Measurements from ENCODE around the gene PLCL1.

PLCL1 gene

GRCh38 chr2:197804049-197804757 is at the start of gene PLCL1:
Gene PLCL1, plus strand, starts transcription at chr2:197804593.
- peak; percentile 42 for DNase-seq (ENCODE audit: low spot score)

- no peak for DNase-seq (ENCODE audit: low spot score)
Measured at GRCh38 chr2:197759013-197759412, 45.4 kb upstream of the PLCL1 start.

GRCh38 chr2:197759625-197760292 is 44.6 kb upstream of the PLCL1 start:
- no peak for DNase-seq (ENCODE audit: low spot score)

- DNase-seq (ENCODE audit: low spot score) = no peak
Measured at GRCh38 chr2:197760293-197760657, 44.1 kb upstream of the PLCL1 start.

- peak; percentile 63 for DNase-seq (ENCODE audit: low spot score)
Measured at GRCh38 chr2:197777823-197778407, 26.5 kb upstream of the PLCL1 start.

- no peak for DNase-seq (ENCODE audit: low spot score)
Measured at GRCh38 chr2:197779261-197779660, 25.1 kb upstream of the PLCL1 start.

GRCh38 chr2:197782126-197782525 is 22.3 kb upstream of the PLCL1 start:
- no peak for DNase-seq (ENCODE audit: low spot score)

- no peak for DNase-seq (ENCODE audit: low spot score)
Measured at GRCh38 chr2:197784956-197785941, 19.1 kb upstream of the PLCL1 start, which contains the start of gene BOLL. Gene BOLL, minus strand, starts transcription at chr2:197785319. Its CDS starts 3,469 bp downstream, at chr2:197781850.

- DNase-seq (ENCODE audit: low spot score) = no peak
Measured at GRCh38 chr2:197786010-197786877, 18.1 kb upstream of the PLCL1 start.

- no peak for DNase-seq (ENCODE audit: low spot score)
Measured at GRCh38 chr2:197793456-197793855, 10.9 kb upstream of the PLCL1 start.

- DNase-seq (ENCODE audit: low spot score) = no peak
Measured at GRCh38 chr2:197795277-197795676, 9.1 kb upstream of the PLCL1 start.

GRCh38 chr2:197798187-197798586 is 6.2 kb upstream of the PLCL1 start:
- DNase-seq (ENCODE audit: low spot score) = no peak

- no peak for DNase-seq (ENCODE audit: low spot score)
Measured at GRCh38 chr2:197799068-197799467, 5.3 kb upstream of the PLCL1 start.

GRCh38 chr2:197800091-197800490 is 4.3 kb upstream of the PLCL1 start:
- no peak for DNase-seq (ENCODE audit: low spot score)

GRCh38 chr2:197801033-197801432 is 3.4 kb upstream of the PLCL1 start:
- no peak for DNase-seq (ENCODE audit: low spot score)

GRCh38 chr2:197803033-197803444 is 1.4 kb upstream of the PLCL1 start:
- DNase-seq (ENCODE audit: low spot score) = peak; percentile 72

GRCh38 chr2:197804758-197805714 is 643 bp downstream of the PLCL1 start:
- no peak for DNase-seq (ENCODE audit: low spot score)

GRCh38 chr2:197805715-197806633 is 1.6 kb downstream of the PLCL1 start:
- DNase-seq (ENCODE audit: low spot score) = no peak

- no peak for DNase-seq (ENCODE audit: low spot score)
Measured at GRCh38 chr2:197809064-197809463, 4.7 kb downstream of the PLCL1 start.

Measured in NAMALWA (cell line).